Transverse colon (tissue), 4 donors: Measurements from ENCODE around the gene GNG14. TPM values are rescaled to one million over a fixed set of nuclear protein-coding genes. Genes with fewer than 3 reads are reported as not detected.

Source experiments
- DNase-seq: peaks from one replicate; pipeline ENCODE4 v3.0.0-alpha.2; 2019
- H3K27ac ChIP-seq, 4 donors: fragments of 200-600 bp; sonication (generic); 2 replicates each; pipeline ENCODE4 v1.5.1; 2016 to 2018; ENCODE audit warnings: inconsistent platforms in 4 of 4
- H3K27me3 ChIP-seq: fragments of 200-600 bp; sonication (generic); 2 replicates; pipeline ENCODE4 v1.5.1; 2017; ENCODE audit warnings: inconsistent platforms
- H3K36me3 ChIP-seq, 4 donors: fragments of 200-600 bp; sonication (generic); 2 replicates each; pipeline ENCODE4 v1.5.1; 2017 to 2019; ENCODE audit warnings: inconsistent platforms in 4 of 4
- H3K4me1 ChIP-seq, 4 donors: fragments of 200-600 bp; sonication (generic); 2 replicates each; pipeline ENCODE4 v1.5.1; 2017 to 2020; ENCODE audit warnings: inconsistent platforms in 4 of 4
- H3K4me3 ChIP-seq, 4 donors: fragments of 200-600 bp; sonication (generic); 1 replicate in 1 of 4; 2 replicates in 3 of 4; pipeline versions ENCODE4 v1.5.1 to v1.6.1; 2017 to 2019; ENCODE audit warnings: inconsistent platforms in 4 of 4
- H3K9me3 ChIP-seq, 2 donors: fragments of 200-600 bp; sonication (generic); 2 replicates each; pipeline ENCODE4 v1.5.1; 2017 to 2019; ENCODE audit warnings: inconsistent platforms in 2 of 2
- EP300 ChIP-seq: sonication (generic); formaldehyde crosslinking; IDR thresholded peaks from one replicate; pipeline ENCODE4 v1.6.1; 2017; ENCODE audit warnings: antibody characterized with exemption, low read depth
- POLR2A ChIP-seq: fragments of 450-650 bp; IDR thresholded peaks from one replicate; pipeline ENCODE4 v1.6.1; 2016; ENCODE audit warnings: antibody characterized with exemption, mild to moderate bottlenecking, moderate library complexity
- POLR2AphosphoS5 ChIP-seq, 3 donors: sonication (generic); formaldehyde crosslinking; IDR thresholded peaks; one replicate each; pipeline ENCODE4 v1.6.1; 2016; ENCODE audit warnings: antibody characterized with exemption in 3 of 3
- WGBS, 2 donors: methylation state at CpG; one replicate each; pipeline ENCODE4 v1.1.5; 2018; ENCODE audit warnings: low coverage in 1 of 2; 5-methylcytosine and 5-hydroxymethylcytosine counted together
- in situ Hi-C, 4 donors: fragments of 200-750 bp; cut with MboI; loops; one replicate each; pipeline versions ENCODE4 v1.15.0 to v1.15.1; 2017; ENCODE audit warnings: low sequenced_read_pairs in 3 of 4, low pct_ligation_motif_present in 1 of 4, low pct_unique_long_range_greater_than_20kb in 1 of 4
- intact Hi-C: fragments of 100-400 bp; cut with DNase I; formaldehyde crosslinking; loops from one replicate; pipeline ENCODE4 v1.15.1; 2023; ENCODE audit warnings: low total_unique reads
- total RNA-seq, 4 donors: library from RNA; depleted of rRNA; stranded (reverse); fragments of >200 nt; gene quantifications; one replicate each; pipeline ENCODE4 v1.1.0, GENCODE V29; 2016
- TF ChIP-seq, protein P1 (sequence below), 5 experiments: fragments of 200-600 bp in 3 of 5; fragments of 450-650 bp in 2 of 5; sonication (generic) in 3 of 5; IDR thresholded peaks; 1 replicate in 2 of 5; 2 replicates in 3 of 5; pipeline ENCODE4 v1.5.1; 2016 to 2017; ENCODE audit warnings: antibody characterized with exemption in 5 of 5, inconsistent platforms in 3 of 5, mild to moderate bottlenecking in 2 of 5, moderate library complexity in 1 of 5

GNG14 gene
- total RNA-seq, 4 donors from 2014 or later, result not detected

DNA sequence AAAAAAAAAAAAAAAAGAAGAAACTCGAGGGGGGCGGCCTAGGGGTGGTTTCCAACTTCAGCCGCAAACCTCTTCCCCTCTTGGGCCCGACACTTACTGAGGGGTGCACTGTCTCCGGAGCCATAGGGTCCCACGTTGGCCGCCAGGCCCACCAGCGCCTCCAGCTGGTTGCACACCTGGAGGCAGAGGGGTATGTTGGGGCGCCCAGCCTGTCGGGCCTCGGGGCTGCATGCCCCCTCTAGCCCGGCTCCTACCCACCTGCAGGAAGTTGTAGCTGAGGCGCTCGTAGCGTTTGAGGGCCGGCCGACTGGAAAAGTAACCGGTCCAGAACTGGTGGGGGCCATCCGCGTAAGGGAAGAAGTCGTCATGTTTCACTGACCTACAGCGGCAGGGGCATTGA lies 29.8 kb upstream of the GNG14 start:
- no peak overlapping the region for H3K4me3 ChIP-seq
- DNase-seq, result no peak
- 96% methylated on average over 19 of the region's 22 CpGs; no CpG with 5 or more reads in 1 of the 2 donors for WGBS, 2 donors
- TF ChIP-seq EP300 (no peak), POLR2A (no peak), POLR2AphosphoS5 (IDR thresholded peaks at IDR 0.05) (no peak)
- TF ChIP-seq, protein P1, sequence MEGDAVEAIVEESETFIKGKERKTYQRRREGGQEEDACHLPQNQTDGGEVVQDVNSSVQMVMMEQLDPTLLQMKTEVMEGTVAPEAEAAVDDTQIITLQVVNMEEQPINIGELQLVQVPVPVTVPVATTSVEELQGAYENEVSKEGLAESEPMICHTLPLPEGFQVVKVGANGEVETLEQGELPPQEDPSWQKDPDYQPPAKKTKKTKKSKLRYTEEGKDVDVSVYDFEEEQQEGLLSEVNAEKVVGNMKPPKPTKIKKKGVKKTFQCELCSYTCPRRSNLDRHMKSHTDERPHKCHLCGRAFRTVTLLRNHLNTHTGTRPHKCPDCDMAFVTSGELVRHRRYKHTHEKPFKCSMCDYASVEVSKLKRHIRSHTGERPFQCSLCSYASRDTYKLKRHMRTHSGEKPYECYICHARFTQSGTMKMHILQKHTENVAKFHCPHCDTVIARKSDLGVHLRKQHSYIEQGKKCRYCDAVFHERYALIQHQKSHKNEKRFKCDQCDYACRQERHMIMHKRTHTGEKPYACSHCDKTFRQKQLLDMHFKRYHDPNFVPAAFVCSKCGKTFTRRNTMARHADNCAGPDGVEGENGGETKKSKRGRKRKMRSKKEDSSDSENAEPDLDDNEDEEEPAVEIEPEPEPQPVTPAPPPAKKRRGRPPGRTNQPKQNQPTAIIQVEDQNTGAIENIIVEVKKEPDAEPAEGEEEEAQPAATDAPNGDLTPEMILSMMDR (IDR thresholded peaks at IDR 0.05), result no peak
- H3K27me3 ChIP-seq, result no peaks in the 10 kb centered on the region
- H3K4me1 ChIP-seq, result no peaks in the 10 kb centered on the region
- H3K9me3 ChIP-seq, result no peaks in the 10 kb centered on the region
- in situ Hi-C loops (no loop called here), intact Hi-C loops (no loop called here)
- H3K27ac ChIP-seq, result no peak overlapping the region
- peaks cover 0 to 19% (median 8%) of the 10 kb centered on the region in 4 donors for H3K36me3 ChIP-seq

DNA sequence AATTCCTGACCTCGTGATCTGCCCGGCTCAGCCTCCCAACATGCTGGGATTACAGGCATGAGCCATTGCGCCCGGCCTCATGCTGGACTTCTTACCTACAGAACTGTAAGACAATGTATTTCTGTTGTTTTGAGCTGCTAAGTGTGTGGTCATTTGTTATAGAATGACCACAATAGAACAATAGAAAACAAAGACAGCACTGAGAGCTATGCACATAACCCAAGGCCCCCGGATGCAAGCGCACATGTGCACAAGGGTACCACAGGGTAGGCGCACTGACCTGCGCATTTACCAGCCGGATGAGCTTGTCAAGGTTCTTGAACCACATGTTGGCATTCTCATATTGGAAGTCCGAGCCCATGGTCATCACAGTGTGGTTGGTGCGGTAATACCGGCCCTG lies 26.8 kb upstream of the GNG14 start:
- peaks cover 0 to 9% (median 5%) of the 10 kb centered on the region in 4 donors for H3K4me1 ChIP-seq
- DNase-seq, result no peak
- no peak overlapping the region for H3K27ac ChIP-seq
- intact Hi-C loops (no loop called here), in situ Hi-C loops (no loop called here)
- H3K36me3 ChIP-seq, result peaks cover 0 to 21% (median 4%) of the 10 kb centered on the region in 4 donors
- H3K9me3 ChIP-seq, result no peaks in the 10 kb centered on the region
- no peak overlapping the region for H3K4me3 ChIP-seq
- 93 to 98% methylated on average over 9 to 12 of the region's 12 CpGs for WGBS, 2 donors
- TF ChIP-seq POLR2AphosphoS5 (IDR thresholded peaks at IDR 0.05), result no peak
- no peak for TF ChIP-seq POLR2A
- no peak for TF ChIP-seq EP300
- TF ChIP-seq, protein P1 (IDR thresholded peaks at IDR 0.05), result no peak
- no peaks in the 10 kb centered on the region for H3K27me3 ChIP-seq

DNA sequence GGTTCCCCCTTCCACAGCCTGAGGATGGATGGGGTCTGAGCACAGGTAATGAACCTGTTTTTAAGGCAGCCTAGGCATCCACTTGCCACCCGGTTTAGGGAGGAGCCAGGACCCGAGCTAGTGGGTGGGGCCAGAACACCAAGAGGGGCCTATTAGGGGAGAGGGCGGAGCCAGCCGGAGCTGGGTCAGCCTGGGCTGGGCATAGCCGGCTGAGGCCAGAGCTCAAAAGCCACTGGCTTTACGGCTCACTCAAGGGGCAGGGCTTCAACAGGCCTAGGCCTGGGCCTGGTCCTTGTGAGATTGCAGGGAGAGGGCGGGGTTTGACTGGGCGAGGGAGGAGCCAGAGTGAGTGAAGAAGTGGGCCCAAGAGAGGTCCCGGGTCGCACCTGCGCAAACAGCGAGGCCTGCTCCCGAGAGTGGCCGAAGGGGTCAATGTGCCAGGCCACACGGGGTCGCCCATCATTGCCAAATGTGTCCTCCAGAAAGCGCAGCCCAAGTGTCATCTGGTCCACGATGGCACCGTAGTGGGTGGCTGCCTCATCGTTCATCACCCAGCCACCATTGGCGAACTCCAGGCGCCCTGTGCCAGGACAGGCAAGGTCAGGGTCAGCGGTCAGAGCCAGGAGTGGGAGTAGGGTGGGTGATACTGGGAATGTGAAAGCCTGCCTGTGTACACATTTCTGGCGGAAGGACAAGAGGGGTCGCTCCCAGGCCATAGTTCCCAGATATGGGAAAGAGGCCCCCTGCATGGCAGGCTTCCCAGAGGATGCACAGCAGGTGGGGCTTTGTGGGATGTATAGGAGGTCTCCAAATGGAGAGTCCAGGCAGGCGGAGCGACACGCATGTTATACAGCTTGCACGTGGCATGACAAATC lies 23.2 kb upstream of the GNG14 start:
- Histone ChIP-seq H3K27ac (no peak overlapping the region), H3K9me3 (no peaks in the 10 kb centered on the region), H3K4me3 (no peak overlapping the region), H3K27me3 (no peaks in the 10 kb centered on the region), H3K4me1 (peaks cover 9 to 33% (median 25%) of the 10 kb centered on the region in 4 donors), H3K36me3 (peaks cover 0 to 19% (median 4%) of the 10 kb centered on the region in 4 donors)
- TF ChIP-seq, protein P1 (IDR thresholded peaks at IDR 0.05), result no peak
- no peak for TF ChIP-seq POLR2AphosphoS5 (IDR thresholded peaks at IDR 0.05)
- no peak for TF ChIP-seq POLR2A
- TF ChIP-seq EP300, result no peak
- in situ Hi-C loops, result no loop called here
- intact Hi-C loops, result no loop called here
- DNase-seq, result no peak
- WGBS, 2 donors, result 86% methylated on average over 29 of the region's 29 CpGs; no CpG with 5 or more reads in 1 of the 2 donors

DNA sequence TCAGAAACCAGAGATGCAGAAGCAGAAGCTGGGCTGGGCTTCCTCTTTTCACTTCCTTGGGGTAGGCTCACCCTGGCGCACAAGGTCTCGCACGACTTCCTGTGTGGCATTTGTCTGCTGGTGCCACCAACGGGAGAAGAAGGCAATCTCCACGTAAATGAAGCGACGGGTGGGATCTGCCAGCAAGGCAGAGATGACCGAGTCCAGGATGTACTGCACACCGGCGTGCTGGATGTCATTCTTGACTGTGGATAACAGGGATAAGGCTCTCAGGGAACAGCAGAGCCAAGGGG lies 22.6 kb upstream of the GNG14 start:
- Histone ChIP-seq H3K36me3 (peaks cover 0 to 13% (median 4%) of the 10 kb centered on the region in 4 donors), H3K4me1 (peaks cover 11 to 37% (median 28%) of the 10 kb centered on the region in 4 donors), H3K27me3 (no peaks in the 10 kb centered on the region), H3K27ac (peak overlapping the region in 2 of 4 donors; percentile 80 to 86), H3K4me3 (peak overlapping the region in 2 of 4 donors; percentile 69 to 79), H3K9me3 (no peaks in the 10 kb centered on the region)
- DNase-seq, result peak; percentile 58
- in situ Hi-C loops (no loop called here), intact Hi-C loops (no loop called here)
- 83% methylated on average over 10 of the region's 10 CpGs; no CpG with 5 or more reads in 1 of the 2 donors for WGBS, 2 donors
- TF ChIP-seq POLR2A, result no peak
